ENCODE measurements around the gene F11R. TPM values are rescaled to one million over a fixed set of nuclear protein-coding genes. Genes with fewer than 3 reads are reported as not detected.

The F11R gene
- total RNA-seq, 1 experiment from 2014 or later, result 173 TPM

DNA sequence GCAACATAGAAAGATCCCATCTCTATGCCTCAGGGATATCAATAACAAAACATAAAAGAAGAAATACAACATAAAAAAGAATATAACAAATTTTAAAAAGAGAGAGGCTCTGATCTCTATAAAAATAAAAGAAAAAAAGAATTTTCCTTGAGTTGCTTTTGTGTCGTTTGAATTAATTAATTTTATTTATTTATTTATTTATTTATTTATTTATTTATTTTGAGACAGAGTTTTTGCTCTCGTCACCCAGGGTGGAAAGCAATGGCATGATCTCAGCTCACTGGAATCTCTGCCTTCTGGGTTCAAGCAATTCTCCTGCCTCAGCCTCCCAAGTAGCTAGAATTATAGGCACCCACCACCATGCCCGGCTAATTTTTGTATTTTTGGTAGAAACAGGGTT lies 8.5 kb downstream of the F11R start:
- TF ChIP-seq, protein P1, sequence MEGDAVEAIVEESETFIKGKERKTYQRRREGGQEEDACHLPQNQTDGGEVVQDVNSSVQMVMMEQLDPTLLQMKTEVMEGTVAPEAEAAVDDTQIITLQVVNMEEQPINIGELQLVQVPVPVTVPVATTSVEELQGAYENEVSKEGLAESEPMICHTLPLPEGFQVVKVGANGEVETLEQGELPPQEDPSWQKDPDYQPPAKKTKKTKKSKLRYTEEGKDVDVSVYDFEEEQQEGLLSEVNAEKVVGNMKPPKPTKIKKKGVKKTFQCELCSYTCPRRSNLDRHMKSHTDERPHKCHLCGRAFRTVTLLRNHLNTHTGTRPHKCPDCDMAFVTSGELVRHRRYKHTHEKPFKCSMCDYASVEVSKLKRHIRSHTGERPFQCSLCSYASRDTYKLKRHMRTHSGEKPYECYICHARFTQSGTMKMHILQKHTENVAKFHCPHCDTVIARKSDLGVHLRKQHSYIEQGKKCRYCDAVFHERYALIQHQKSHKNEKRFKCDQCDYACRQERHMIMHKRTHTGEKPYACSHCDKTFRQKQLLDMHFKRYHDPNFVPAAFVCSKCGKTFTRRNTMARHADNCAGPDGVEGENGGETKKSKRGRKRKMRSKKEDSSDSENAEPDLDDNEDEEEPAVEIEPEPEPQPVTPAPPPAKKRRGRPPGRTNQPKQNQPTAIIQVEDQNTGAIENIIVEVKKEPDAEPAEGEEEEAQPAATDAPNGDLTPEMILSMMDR (IDR thresholded peaks at IDR 0.05; ENCODE audit: unreplicated experiment), result no peak
- CTCF ChIA-PET, result interaction anchor here (0.7 kb wide), 1 partner anchor 15 kb away, joined by 3 read pairs; no protein-coding TSS in a partner anchor
- H3K4me1 Mint-ChIP-seq (ENCODE audit: low read depth, unreplicated experiment), result peaks cover 59% of the 10 kb centered on the region
- H3K4me3 Mint-ChIP-seq (ENCODE audit: low read depth, unreplicated experiment), result no peak overlapping the region
- no TSS peak for BruUV-seq (replicated peaks)
- no peak for DNase-seq
- H3K36me3 Mint-ChIP-seq (ENCODE audit: insufficient read depth, unreplicated experiment), result peaks cover 52% of the 10 kb centered on the region
- intact Hi-C loops (cut with micrococcal nuclease; ENCODE audit: unreplicated experiment), result loop anchor here (2.0 kb wide), 1 partner anchor 32 kb away; the partner anchor contains the start of gene USF1
- no peaks in the 10 kb centered on the region for H3K27me3 Mint-ChIP-seq (ENCODE audit: unreplicated experiment)
- H3K27ac Mint-ChIP-seq (ENCODE audit: unreplicated experiment), result peak overlapping the region; percentile 8
- H3K9me3 Mint-ChIP-seq (ENCODE audit: low read depth, unreplicated experiment), result no peaks in the 10 kb centered on the region

DNA sequence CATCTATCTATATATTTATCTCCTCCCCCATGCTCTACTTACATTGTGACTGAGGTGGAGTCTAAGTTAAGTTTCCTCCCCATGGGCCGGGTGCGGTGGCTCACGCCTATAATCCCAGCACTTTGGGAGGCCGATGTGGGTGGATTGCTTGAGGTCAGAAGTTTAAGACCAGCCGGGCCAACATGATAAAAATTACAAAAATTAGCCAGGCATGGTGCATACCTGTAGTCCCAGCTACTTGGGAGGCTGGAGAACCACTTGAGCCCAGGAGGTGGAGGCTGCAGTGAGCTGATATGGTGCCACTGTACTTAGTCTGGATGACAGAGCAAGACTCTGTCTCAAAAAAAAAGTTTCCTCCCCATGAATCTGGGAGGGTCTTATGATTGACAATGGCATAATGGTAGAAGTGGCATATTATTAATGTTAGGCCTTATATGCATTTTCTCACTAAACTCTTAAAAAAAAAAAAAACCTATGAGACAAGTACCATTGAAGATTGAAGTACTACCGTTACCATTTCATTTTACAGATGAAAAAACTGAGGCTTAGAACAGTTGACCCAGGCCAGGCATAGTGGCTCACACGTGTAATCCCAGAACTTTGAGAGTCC lies 11.2 kb downstream of the F11R start:
- BruUV-seq (replicated peaks), result no TSS peak
- H3K27ac Mint-ChIP-seq (ENCODE audit: unreplicated experiment), result no peak overlapping the region
- no peaks in the 10 kb centered on the region for H3K9me3 Mint-ChIP-seq (ENCODE audit: low read depth, unreplicated experiment)
- intact Hi-C loops (cut with micrococcal nuclease; ENCODE audit: unreplicated experiment), result no loop called here
- TF ChIP-seq, protein P1 (IDR thresholded peaks at IDR 0.05; ENCODE audit: unreplicated experiment), result no peak
- no peak for DNase-seq
- peaks cover 56% of the 10 kb centered on the region for H3K4me1 Mint-ChIP-seq (ENCODE audit: low read depth, unreplicated experiment)
- peaks cover 61% of the 10 kb centered on the region for H3K36me3 Mint-ChIP-seq (ENCODE audit: insufficient read depth, unreplicated experiment)
- no peaks in the 10 kb centered on the region for H3K27me3 Mint-ChIP-seq (ENCODE audit: unreplicated experiment)
- no peak overlapping the region for H3K4me3 Mint-ChIP-seq (ENCODE audit: low read depth, unreplicated experiment)
- CTCF ChIA-PET, result interaction anchor here (0.9 kb wide), 1 partner anchor 12 kb away, joined by 4 read pairs; the partner anchor contains the start of gene F11R

DNA sequence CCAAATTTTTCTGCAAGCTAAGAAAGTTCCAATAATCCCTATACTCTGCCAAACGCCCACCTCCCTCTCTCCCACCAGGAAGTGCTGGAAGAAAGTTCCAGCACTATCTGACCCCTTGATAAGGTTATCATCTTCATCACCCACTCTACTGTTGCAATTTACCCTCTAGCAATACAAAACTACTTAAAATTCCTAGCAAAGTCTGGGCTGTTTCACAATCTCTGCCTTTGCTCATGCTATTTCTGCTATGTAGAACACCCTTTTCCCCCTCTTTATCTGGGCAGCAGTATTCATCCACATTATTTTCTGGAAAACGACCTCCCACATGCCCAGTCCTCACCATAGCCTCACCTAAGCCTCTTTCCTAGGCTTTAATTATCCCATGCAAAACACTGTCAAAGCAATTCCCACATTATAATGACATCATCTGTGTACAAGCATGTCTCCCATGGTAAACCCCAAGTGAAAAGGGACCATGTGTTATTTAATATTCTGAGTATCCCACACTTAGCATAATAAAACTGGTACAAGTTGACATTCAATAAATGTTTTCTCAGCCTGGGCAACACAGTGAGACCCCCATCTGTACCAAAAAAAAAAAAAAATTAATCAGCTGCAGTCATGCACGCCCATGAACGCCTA lies 12.0 kb downstream of the F11R start:
- no peak overlapping the region for H3K4me3 Mint-ChIP-seq (ENCODE audit: low read depth, unreplicated experiment)
- DNase-seq, result no peak
- intact Hi-C loops (cut with micrococcal nuclease; ENCODE audit: unreplicated experiment), result no loop called here
- BruUV-seq (replicated peaks), result no TSS peak
- TF ChIP-seq, protein P1 (IDR thresholded peaks at IDR 0.05; ENCODE audit: unreplicated experiment), result no peak
- H3K27me3 Mint-ChIP-seq (ENCODE audit: unreplicated experiment), result no peaks in the 10 kb centered on the region
- peaks cover 51% of the 10 kb centered on the region for H3K4me1 Mint-ChIP-seq (ENCODE audit: low read depth, unreplicated experiment)
- peaks cover 54% of the 10 kb centered on the region for H3K36me3 Mint-ChIP-seq (ENCODE audit: insufficient read depth, unreplicated experiment)
- H3K27ac Mint-ChIP-seq (ENCODE audit: unreplicated experiment), result peak overlapping the region; percentile 38
- CTCF ChIA-PET, result interaction anchor here (0.9 to 1.3 kb wide), 2 partner anchors 12 kb away, joined by 3 to 4 read pairs; partner anchors contain the start of gene F11R
- no peaks in the 10 kb centered on the region for H3K9me3 Mint-ChIP-seq (ENCODE audit: low read depth, unreplicated experiment)

DNA sequence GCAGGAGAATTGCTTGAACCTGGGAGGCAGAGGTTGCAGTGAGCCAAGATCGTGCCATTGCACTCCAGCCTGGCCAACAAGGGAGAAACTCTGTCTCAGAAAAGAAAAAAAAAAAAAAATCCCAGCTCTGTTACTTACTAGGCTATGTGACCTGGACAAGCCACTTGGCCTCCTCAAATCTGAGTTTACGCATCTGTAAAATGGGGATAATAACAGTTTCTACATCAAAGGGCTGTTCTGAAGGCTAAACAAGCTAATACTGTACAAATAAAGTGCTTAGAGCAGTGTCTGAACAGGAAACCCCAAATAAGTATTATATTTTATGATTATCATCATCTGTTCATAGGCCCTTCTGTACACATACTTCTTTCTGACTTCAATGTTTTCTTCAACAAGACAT lies 13.6 kb downstream of the F11R start:
- CTCF ChIA-PET, result interaction anchor here (0.7 kb wide), 1 partner anchor 226 kb away, joined by 3 read pairs; no protein-coding TSS in a partner anchor

More for the DNA sequence above, 13.6 kb downstream of the F11R start:
- Mint-ChIP-seq H3K4me1 (ENCODE audit: low read depth, unreplicated experiment) (peaks cover 40% of the 10 kb centered on the region), H3K36me3 (ENCODE audit: insufficient read depth, unreplicated experiment) (peaks cover 43% of the 10 kb centered on the region), H3K9me3 (ENCODE audit: low read depth, unreplicated experiment) (no peaks in the 10 kb centered on the region), H3K27ac (ENCODE audit: unreplicated experiment) (no peak overlapping the region), H3K27me3 (ENCODE audit: unreplicated experiment) (no peaks in the 10 kb centered on the region), H3K4me3 (ENCODE audit: low read depth, unreplicated experiment) (no peak overlapping the region)
- TF ChIP-seq, protein P1 (IDR thresholded peaks at IDR 0.05; ENCODE audit: unreplicated experiment), result no peak
- no peak for DNase-seq
- BruUV-seq (replicated peaks), result no TSS peak
- intact Hi-C loops (cut with micrococcal nuclease; ENCODE audit: unreplicated experiment), result no loop called here
